HG03442 (cell line): ENCODE data around the gene SLC6A12.
"Not testable (repeated sequence)": the region's sequence is repeated elsewhere in the genome, so short reads cannot be mapped to it uniquely, and the experiment has no call there.

ENCODE experiments used
- ATAC-seq: cut with Tn5 transposase; IDR thresholded peaks from one replicate; pipeline ENCODE4 v1.9.1; 2021; ENCODE audit warnings: mild to moderate bottlenecking, moderate library complexity; ENCODE audit not compliant: unreplicated experiment

Gene SLC6A12

GRCh38 chr12:235967-236366 is 22.0 kb upstream of the SLC6A12 start:
- ATAC-seq, result not testable (repeated sequence)

GRCh38 chr12:234891-235415 is 21.0 kb upstream of the SLC6A12 start:
- no peak for ATAC-seq

GRCh38 chr12:234019-234418 is 20.1 kb upstream of the SLC6A12 start:
- no peak for ATAC-seq

GRCh38 chr12:233615-233968 is 19.6 kb upstream of the SLC6A12 start:
- ATAC-seq, result no peak

- ATAC-seq, result no peak
Observed at GRCh38 chr12:232731-233614, 19.0 kb upstream of the SLC6A12 start.

GRCh38 chr12:230925-231671 is 17.1 kb upstream of the SLC6A12 start:
- no peak for ATAC-seq

- ATAC-seq, result no peak
Observed at GRCh38 chr12:229441-230191, 15.7 kb upstream of the SLC6A12 start.

GRCh38 chr12:228846-229200 is 14.9 kb upstream of the SLC6A12 start:
- ATAC-seq, result no peak

GRCh38 chr12:227923-228845 is 14.2 kb upstream of the SLC6A12 start:
- no peak for ATAC-seq

- ATAC-seq, result no peak
Observed at GRCh38 chr12:227286-227915, 13.4 kb upstream of the SLC6A12 start.

GRCh38 chr12:226401-226800 is 12.4 kb upstream of the SLC6A12 start:
- ATAC-seq, result no peak

- no peak for ATAC-seq
Observed at GRCh38 chr12:225012-225411, 11.1 kb upstream of the SLC6A12 start.

GRCh38 chr12:224330-224729 is 10.4 kb upstream of the SLC6A12 start:
- ATAC-seq, result no peak

- ATAC-seq, result no peak
Observed at GRCh38 chr12:223841-224240, 9.9 kb upstream of the SLC6A12 start.

GRCh38 chr12:221736-222135 is 7.8 kb upstream of the SLC6A12 start:
- no peak for ATAC-seq

GRCh38 chr12:220946-221550 is 7.1 kb upstream of the SLC6A12 start:
- no peak for ATAC-seq

GRCh38 chr12:220491-220890 is 6.5 kb upstream of the SLC6A12 start:
- no peak for ATAC-seq

GRCh38 chr12:219891-220352 is 6.0 kb upstream of the SLC6A12 start:
- ATAC-seq, result no peak
